ENCODE results near the gene INTS7.
"Not testable (repeated sequence)": the region's sequence is repeated elsewhere in the genome, so short reads cannot be mapped to it uniquely, and the experiment has no call there.

INTS7 gene

DNA sequence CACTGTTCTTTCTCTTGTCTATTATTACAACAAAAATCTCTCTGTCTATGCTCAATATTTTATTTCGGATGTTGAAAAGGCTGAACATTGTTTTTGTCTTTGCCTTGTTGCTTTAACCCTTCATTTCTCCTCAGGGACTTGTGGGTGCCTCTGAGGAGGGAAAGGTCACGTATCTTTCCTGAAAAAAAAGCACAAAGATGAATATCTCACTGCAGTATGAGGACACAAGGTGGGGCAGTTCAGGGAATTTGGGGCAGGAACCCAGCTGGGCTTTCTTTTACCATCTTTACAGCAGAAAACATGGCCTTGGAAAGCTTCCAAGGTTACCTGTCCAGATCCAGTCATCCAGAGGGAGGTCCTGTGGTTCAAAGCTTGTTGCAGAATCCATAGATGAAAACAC, 105.7 kb downstream of the INTS7 start:
- no peak for DNase-seq

- DNase-seq: no peak
Measured at GRCh38 chr1:211928993-211929637, 106.2 kb downstream of the INTS7 start.

- no peak for DNase-seq
Measured at GRCh38 chr1:211928290-211928801, 107.0 kb downstream of the INTS7 start.

- no peak for DNase-seq
Measured at GRCh38 chr1:211925016-211925415, 110.3 kb downstream of the INTS7 start.

GRCh38 chr1:211924256-211924655, 111.1 kb downstream of the INTS7 start:
- DNase-seq: no peak

GRCh38 chr1:211923095-211923494, 112.3 kb downstream of the INTS7 start:
- no peak for DNase-seq

- no peak for DNase-seq
Measured at GRCh38 chr1:211921579-211922095, 113.7 kb downstream of the INTS7 start.

DNA sequence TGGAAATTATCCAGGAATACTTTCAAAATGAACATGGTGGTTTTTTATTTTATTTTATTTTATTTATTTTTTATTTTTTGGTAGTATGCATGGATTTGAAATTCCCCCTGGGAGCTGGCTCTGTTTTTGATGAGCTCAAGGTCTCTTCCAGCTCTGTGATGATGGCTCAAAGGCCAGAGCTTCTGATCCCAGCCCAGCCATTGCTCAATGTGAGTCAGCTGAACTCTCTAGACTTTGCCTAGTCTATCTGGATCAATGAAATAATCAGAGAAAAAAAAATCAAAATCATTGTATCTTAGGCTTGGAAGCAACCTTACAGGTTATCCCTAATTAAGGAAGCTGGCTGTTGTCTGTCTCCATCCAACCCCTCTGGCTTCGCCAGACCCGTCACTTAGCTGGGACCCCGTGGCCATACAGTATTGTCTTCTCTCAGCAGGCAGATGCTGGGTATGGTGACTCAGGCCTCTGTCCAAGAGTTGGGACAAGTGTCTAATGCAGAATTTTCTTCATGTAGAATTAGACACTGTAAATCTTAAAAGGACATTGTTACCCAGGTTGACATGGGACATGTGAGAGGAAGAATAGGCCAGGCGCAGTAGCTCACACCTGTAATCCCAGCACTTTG, 114.6 kb downstream of the INTS7 start:
- DNase-seq: no peak

GRCh38 chr1:211920141-211920572, 115.2 kb downstream of the INTS7 start:
- DNase-seq: no peak

- no peak for DNase-seq
Measured at GRCh38 chr1:211918843-211919414, 116.4 kb downstream of the INTS7 start.

DNA sequence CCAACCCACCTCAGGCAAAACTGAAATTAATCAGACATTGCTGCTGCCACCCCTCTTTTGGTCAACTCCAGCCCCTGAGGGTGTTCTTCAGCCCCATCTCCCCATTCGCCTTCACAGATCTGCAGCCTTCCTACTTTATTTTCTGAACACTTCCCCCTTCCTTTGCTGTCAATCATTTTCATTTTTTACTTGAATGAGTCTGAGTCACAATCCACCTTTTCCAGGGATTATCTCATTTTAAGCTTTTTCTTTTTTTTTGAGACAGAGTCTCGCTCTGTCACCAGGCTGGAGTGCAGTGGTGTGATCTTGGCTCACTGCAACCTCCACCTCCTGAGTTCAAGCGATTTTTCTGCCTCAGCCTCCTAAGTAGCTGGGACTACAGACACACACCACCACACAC, 118.9 kb downstream of the INTS7 start:
- not testable (repeated sequence) for DNase-seq

- no peak for DNase-seq
Measured at GRCh38 chr1:211915924-211916323, 119.4 kb downstream of the INTS7 start.

DNA sequence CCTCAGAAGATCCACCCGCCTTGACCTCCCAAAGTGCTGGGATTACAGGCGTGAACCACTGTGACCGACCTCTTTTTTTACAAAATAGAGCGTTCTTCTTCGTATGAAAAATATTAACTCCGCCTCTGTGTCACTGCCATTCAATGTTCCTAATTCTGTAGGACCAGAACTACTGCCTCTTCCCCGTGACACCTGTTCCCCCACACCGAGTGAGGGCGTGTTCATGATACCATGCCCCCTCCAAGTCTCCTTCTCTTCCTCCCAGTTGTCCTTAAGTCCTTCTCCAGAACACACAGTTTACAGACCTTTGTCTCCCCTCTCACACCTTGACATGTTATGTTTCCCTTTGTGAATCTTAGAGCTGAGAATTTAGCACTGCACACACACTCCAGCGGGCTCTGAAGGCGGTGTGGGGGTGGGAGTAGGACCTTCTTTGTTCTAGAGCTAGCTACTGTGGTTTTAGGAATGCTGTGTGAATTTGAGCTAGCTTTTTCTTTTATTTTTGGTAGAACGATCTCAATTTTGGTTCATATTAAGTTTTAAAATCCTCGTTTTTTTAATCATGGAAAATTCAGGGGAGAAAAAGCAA, 122.4 kb downstream of the INTS7 start:
- no peak for DNase-seq

GRCh38 chr1:211912038-211912437, 123.3 kb downstream of the INTS7 start:
- DNase-seq: no peak

DNA sequence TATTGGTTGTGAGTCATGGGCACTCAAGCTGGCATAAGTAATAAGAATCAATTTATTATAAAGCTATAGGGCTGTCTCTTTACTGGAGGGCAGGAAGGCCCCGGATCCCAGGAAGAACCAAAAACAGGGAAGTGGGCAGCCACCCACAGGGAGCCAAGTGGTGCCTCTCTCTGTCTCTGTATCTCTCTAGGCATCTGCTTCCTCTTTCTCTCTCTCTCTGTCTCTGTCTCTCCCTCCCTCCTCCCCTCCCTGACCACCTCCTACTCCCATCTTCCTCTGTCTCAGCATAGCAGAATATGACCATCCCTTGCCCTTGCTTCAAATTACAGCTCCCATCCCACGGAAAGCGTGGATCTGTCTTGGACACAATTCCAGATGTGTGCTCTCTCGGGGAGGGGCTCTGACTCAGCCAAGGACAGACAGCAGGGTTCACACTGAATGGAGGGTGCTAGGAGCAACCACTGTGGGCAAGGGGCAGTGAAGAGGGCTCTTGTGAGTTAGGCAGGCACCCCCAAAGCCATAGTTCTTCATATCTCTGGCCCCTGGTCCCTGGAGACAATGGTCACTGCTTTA, 124.4 kb downstream of the INTS7 start:
- DNase-seq: no peak

GRCh38 chr1:211910113-211910884, 125.1 kb downstream of the INTS7 start:
- DNase-seq: no peak

GRCh38 chr1:211909395-211909794, 126.0 kb downstream of the INTS7 start:
- no peak for DNase-seq

GRCh38 chr1:211908951-211909350, 126.4 kb downstream of the INTS7 start:
- DNase-seq: no peak

DNA sequence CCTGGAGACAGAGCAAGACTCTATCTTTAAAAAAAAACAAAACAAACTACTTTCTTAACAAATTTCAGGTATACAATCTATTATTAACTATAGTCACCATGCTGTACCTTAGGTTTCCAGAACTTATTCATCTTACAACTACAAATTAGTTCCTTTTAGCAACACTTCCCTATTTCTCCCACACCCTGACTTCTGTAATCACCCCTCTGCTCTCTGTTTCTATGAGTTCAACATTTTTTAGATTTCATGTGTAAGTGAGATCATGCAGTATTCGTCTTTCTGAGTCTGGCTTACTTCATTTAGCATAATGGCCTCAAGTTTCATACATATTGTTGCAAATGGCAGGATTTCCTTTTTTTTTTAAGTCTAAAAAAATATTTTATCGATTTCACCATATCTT, 126.9 kb downstream of the INTS7 start:
- no peak for DNase-seq

DNA sequence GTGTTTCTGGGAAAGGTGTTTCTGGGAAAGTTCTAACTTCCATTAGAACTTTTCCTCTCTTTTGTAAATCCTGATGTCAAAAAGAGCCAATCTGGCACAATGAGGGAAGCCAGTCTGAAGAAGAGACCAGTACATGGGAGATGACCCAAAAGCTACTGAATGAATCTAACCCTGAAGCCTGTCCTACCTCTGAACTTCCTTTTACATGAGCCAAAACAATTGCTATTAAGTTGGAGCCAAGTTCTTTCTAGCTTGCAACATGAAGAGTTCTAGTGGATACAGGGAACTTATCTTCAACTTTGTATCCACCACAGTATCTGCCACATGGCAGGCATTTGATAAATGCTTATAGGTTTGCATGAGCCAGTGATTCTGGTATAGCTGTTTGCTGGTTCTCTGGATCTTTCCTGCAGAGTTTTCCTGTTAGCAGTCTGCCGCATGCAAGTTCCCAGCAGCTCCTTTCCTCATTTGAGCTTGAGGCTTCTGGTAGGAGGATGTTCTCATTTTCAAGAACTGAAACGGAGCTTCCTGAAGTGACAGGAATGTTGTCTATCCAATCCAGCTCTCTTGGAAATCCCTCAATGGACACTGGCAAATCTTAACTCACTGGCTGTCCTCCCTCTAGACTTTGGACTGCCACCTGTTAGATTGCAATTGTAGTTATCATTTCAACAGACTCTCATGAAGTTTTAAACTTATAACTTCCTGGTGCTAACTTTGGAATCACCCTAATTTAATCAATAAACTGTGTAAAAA, 131.7 kb downstream of the INTS7 start:
- no peak for DNase-seq

- no peak for DNase-seq
Measured at GRCh38 chr1:211902624-211903291, 132.6 kb downstream of the INTS7 start.
